ENCODE results near the gene VSIG8. TPM values are rescaled to one million over a fixed set of nuclear protein-coding genes. Genes with fewer than 3 reads are reported as not detected.

VSIG8 gene
- total RNA-seq, 2 experiments from 2014 or later: 0.11 TPM; not detected in 1

DNA sequence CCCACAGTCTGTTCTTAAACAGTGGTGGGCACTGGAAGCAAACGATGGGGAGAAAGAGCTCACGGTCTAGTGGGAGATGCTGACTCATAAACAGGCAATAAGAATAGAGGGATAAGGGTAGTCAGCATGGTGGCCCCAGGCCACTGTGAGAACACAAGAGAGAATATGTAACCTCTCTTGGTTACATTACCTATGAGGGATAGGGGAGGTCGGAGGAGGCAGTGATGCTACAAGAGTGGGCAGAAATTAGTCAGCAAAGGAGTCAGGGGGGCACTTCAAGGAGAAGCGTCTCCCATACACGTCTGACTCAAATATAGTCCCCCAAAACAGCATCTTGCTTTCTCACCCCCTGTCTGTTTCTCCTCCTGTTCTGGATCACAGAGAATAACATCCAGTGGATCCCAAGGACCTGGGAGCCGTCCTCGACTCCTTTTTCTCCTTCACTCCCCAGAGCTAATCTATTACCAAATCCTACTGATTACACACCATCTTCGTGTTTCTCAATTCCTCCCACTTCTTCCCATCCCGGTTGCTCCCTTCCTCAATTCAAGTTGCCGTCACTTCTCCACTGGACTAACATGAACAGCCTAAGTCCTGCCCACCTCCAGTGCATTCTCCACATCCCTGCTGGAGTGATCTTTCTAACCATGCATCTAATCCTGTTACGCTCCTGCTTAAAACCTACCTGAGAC is 33.7 kb downstream of the VSIG8 start:
- Mint-ChIP-seq H3K27me3 (no peaks in the 10 kb centered on the region), H3K9me3 (ENCODE audit: low read depth) (peaks cover 2% of the 10 kb centered on the region), H3K36me3 (ENCODE audit: low read depth) (no peaks in the 10 kb centered on the region), H3K4me3 (no peak overlapping the region), H3K4me1 (peaks cover 39% of the 10 kb centered on the region), H3K27ac (no peak overlapping the region)
- intact Hi-C loops (cut with DNase I, micrococcal nuclease): loop anchor here in 1 of 2 experiments (5.0 kb wide), 1 partner anchor 46 kb away; the partner anchor contains the start of gene DUSP23
- ChIA-PET POLR2A (no interaction called here), CTCF (interaction anchor here (1.7 kb wide), 1 partner anchor 30 kb away, joined by 5 read pairs; no protein-coding TSS in a partner anchor)
- ATAC-seq (no peak), DNase-seq (no peak)

DNA sequence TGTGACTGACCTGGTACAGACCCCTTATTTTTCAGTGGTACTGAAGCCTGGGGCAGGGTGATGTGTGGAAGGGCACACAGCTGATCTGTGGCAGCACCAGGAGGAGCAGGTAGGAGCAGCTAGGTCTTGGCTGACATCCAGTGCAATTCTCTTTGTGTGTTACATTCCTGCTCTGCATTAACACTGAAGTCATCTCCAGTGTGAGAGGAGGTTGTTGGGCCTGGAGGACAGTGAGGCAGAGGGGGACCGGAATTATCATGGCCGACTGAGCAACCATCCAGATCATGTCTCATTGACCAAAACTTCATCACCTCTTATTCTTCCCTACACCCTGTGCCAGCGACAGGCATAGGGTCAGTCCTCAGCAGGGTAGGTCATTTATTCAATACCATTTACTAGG is 34.3 kb downstream of the VSIG8 start:
- Mint-ChIP-seq H3K36me3 (ENCODE audit: low read depth) (no peaks in the 10 kb centered on the region), H3K4me3 (no peak overlapping the region), H3K9me3 (ENCODE audit: low read depth) (peaks cover 2% of the 10 kb centered on the region), H3K4me1 (peaks cover 39% of the 10 kb centered on the region), H3K27ac (no peak overlapping the region), H3K27me3 (no peaks in the 10 kb centered on the region)
- intact Hi-C loops (cut with DNase I, micrococcal nuclease): loop anchor here in 1 of 2 experiments (5.0 kb wide), 1 partner anchor 46 kb away; the partner anchor contains the start of gene DUSP23
- ChIA-PET CTCF (interaction anchor here (1.9 kb wide), 1 partner anchor 29 kb away, joined by 12 read pairs; no protein-coding TSS in a partner anchor), POLR2A (no interaction called here)
- ATAC-seq: no peak
- no peak for DNase-seq

DNA sequence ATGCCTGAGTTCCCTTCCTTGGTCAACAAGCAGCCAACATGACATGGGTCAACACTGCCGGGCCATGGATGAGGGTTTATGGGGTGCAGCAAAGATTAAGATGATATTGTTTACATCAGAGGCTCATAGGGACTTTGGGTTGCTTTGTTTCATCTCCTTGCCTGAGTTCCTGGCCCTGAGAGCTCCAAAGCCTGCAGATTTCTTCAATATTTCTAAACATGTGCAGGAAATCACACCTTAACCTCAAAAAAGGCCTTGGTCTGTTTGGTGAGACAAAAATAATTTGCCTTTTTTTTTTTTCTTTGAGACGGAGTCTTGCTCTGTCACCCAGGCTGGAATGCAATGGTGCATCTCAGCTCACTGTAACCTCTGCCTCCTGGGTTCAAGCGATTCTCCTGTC is 34.9 kb downstream of the VSIG8 start:
- intact Hi-C loops (cut with DNase I, micrococcal nuclease): loop anchor here (2.0 to 5.0 kb wide), 2 partner anchors 45 to 47 kb away; partner anchors contain the start of gene DUSP23 (in 2 of the 2)
- H3K36me3 Mint-ChIP-seq (ENCODE audit: low read depth): no peaks in the 10 kb centered on the region
- DNase-seq (no peak), ATAC-seq (no peak)
- peaks cover 39% of the 10 kb centered on the region for H3K4me1 Mint-ChIP-seq
- H3K27ac Mint-ChIP-seq: peak overlapping the region; percentile 43
- H3K4me3 Mint-ChIP-seq: no peak overlapping the region
- CTCF ChIA-PET: interaction anchor here (0.6 to 1.9 kb wide), 5 partner anchors 12 to 63 kb away, joined by 3 to 12 read pairs (median 4); no protein-coding TSS in a partner anchor
- peaks cover 2% of the 10 kb centered on the region for H3K9me3 Mint-ChIP-seq (ENCODE audit: low read depth)
- no peaks in the 10 kb centered on the region for H3K27me3 Mint-ChIP-seq
- POLR2A ChIA-PET: no interaction called here

DNA sequence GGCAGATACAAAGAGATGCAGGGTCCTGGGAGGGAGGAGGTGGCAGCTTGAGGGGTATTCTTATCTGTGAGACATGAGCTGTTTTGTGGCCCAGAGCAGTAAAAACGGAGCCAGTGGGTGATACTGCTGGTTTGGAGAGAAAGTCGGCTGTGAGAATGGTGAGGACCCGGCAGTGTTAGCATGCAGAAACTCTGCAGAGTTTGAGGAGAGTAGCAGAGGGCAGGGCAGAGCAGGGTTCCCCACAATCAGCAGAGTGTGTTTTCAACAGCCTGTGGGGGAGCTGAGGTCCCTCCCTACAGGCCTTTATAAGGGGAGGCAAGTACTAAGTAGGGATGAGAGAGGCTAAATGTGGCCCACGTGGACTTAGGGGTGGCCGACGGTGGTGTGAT is 35.4 kb downstream of the VSIG8 start:
- H3K9me3 Mint-ChIP-seq (ENCODE audit: low read depth): peaks cover 2% of the 10 kb centered on the region
- no peaks in the 10 kb centered on the region for H3K27me3 Mint-ChIP-seq
- intact Hi-C loops (cut with DNase I, micrococcal nuclease): loop anchor here (2.0 to 5.0 kb wide), 2 partner anchors 45 to 46 kb away; partner anchors contain the start of gene DUSP23 (in 2 of the 2)
- DNase-seq: no peak
- no peak for ATAC-seq
- no peak overlapping the region for H3K4me3 Mint-ChIP-seq
- H3K27ac Mint-ChIP-seq: peak overlapping the region; percentile 75
- no peaks in the 10 kb centered on the region for H3K36me3 Mint-ChIP-seq (ENCODE audit: low read depth)
- ChIA-PET CTCF (interaction anchor here (0.6 to 1.9 kb wide), 6 partner anchors 13 to 181 kb away, joined by 3 to 12 read pairs (median 4); no protein-coding TSS in a partner anchor), POLR2A (interaction anchor here (0.7 kb wide), 1 partner anchor 47 kb away, joined by 3 read pairs; no protein-coding TSS in a partner anchor)
- peaks cover 39% of the 10 kb centered on the region for H3K4me1 Mint-ChIP-seq

DNA sequence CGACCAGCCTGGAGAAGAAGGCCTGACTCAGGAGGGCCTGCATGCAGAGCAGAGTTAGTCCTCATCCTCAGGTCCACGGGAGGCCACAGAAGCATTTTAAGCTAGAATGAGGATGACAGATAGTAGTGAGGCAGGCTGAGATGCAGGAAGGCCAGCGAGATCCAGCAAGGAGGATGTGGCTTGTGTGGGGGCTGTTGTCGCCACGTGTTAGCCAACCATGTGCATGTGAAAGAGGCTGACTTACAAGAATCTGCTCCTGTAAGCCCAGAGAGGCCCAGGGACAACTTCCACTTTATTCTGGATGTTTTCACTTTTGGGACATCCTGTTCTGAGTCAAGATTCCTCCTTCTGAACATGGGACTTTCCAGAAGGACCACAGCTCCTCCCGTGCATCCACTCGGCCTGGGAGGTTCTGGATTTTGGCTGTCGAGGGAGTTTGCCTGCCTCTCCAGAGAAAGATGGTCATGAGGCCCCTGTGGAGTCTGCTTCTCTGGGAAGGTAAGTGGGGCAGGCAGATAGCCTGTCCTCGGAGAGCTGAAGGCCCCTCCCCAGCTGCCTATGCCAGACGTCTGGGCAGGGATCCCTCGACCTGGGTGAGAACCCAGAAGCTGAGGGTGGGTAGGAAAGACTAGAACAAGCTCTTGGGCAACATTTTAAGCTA is 35.9 kb downstream of the VSIG8 start, which contains the start of gene SLAMF8:
TSS of gene SLAMF8 (plus strand) at position 433 of the 661 bp plus-strand sequence. CDS start at position 459, 26 bp downstream.
- intact Hi-C loops (cut with DNase I, micrococcal nuclease): loop anchor here (1.0 to 5.0 kb wide), 3 partner anchors 28 to 46 kb away; partner anchors contain the start of gene DUSP23 (in 2 of the 2)
- H3K36me3 Mint-ChIP-seq (ENCODE audit: low read depth): no peaks in the 10 kb centered on the region
- POLR2A ChIA-PET: interaction anchor here (0.7 kb wide), 1 partner anchor 47 kb away, joined by 3 read pairs; no protein-coding TSS in a partner anchor
- CTCF ChIA-PET: interaction anchor here (1.0 to 1.9 kb wide), 6 partner anchors 13 to 181 kb away, joined by 3 to 12 read pairs (median 4); no protein-coding TSS in a partner anchor
- no peaks in the 10 kb centered on the region for H3K27me3 Mint-ChIP-seq
- H3K4me1 Mint-ChIP-seq: peaks cover 39% of the 10 kb centered on the region
- DNase-seq (peak; percentile 79), ATAC-seq (peak; percentile 84)
- H3K27ac Mint-ChIP-seq: peak within 1 kb of the TSS; percentile 75
- H3K9me3 Mint-ChIP-seq (ENCODE audit: low read depth): peaks cover 2% of the 10 kb centered on the region
- H3K4me3 Mint-ChIP-seq: no peak within 1 kb of the TSS

DNA sequence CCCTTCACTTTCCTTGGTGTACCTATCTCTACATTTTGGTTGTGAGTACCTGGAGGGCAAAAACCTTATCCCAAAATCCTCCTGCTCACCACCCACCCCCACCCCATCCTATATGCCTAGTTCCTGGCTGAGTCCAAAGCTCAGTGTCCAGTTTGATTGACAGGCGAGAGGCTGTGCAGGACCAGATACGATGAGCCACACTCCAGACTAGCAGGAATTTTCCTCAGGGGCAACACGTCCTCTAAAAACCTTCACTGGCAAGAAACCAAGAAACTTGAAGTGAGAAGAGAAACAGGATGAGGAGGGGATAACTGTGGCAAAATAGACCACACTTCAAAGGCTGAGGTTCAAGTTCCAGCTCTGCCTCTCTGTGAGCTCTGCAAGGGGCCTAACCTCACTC is 36.9 kb downstream of the VSIG8 start:
- POLR2A ChIA-PET: no interaction called here
- peaks cover 2% of the 10 kb centered on the region for H3K9me3 Mint-ChIP-seq (ENCODE audit: low read depth)
- peaks cover 39% of the 10 kb centered on the region for H3K4me1 Mint-ChIP-seq
- H3K4me3 Mint-ChIP-seq: no peak overlapping the region
- H3K27me3 Mint-ChIP-seq: no peaks in the 10 kb centered on the region
- peak overlapping the region; percentile 75 for H3K27ac Mint-ChIP-seq
- DNase-seq (no peak), ATAC-seq (no peak)
- intact Hi-C loops (cut with DNase I, micrococcal nuclease): loop anchor here in 1 of 2 experiments (5.0 kb wide), 1 partner anchor 43 kb away; the partner anchor contains the start of gene DUSP23
- no peaks in the 10 kb centered on the region for H3K36me3 Mint-ChIP-seq (ENCODE audit: low read depth)
- CTCF ChIA-PET: interaction anchor here (0.6 to 1.4 kb wide), 3 partner anchors 26 to 1641 kb away, joined by 3 read pairs; no protein-coding TSS in a partner anchor

DNA sequence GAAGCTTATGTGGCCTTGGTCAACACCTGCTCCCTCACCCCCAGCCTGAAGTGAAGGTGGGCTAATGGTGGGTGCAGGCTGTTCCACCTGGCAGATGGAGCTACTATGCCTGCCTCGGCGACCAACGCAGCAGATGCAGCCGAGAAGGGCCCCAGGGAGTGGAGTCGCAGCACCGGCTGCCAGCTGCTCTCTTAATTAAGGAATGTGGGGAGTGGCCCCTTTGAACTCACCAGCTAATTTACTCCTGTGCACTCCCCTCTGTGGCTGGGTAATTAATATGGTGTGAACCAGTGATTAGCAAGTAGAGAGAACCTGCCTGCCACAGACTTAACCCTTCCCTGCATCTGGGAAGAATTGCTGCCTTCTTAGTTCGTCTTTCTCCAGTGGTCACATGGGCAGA is 39.1 kb downstream of the VSIG8 start:
- no peak for ATAC-seq
- intact Hi-C loops (cut with DNase I, micrococcal nuclease): no loop called here
- POLR2A ChIA-PET: interaction anchor here (0.7 kb wide), 1 partner anchor 8 kb away, joined by 3 read pairs; no protein-coding TSS in a partner anchor

DNA sequence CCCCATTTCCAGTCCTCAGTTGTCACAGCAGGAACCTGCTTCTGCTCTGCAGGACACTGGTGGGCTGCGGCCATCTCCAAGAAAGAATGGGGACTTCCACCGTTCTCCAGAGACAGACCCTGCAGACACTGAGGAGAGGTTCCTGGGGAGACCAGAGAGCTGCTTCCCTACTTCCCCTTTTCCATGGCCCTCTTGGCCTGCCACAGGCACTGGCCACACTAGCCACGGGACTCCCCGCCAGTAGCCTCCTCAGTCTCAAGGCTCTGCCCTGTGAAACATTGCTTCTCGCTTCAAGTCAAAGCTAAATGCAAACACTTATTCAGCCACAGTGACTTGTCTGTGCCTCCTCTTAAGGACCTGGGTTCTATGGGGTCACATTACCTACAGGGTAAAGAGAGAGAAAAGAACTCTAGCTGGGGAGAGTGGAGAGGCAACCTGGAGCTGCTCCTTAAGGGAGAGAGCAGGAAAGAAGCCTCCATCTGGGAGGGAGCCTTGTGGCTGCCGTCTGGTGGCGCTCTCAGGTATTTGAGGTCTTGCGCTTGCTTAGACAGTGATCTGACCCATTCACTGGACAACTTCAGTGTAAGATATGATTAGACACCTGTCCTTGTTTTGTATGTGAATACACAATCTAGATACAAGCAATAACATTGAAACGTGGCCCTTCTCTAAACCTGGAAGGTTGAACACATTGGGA is 41.1 kb downstream of the VSIG8 start:
- ChIA-PET POLR2A (no interaction called here), CTCF (interaction anchor here (0.8 to 1.6 kb wide), 11 partner anchors 8 to 186 kb away, joined by 3 to 8 read pairs (median 4); no protein-coding TSS in a partner anchor)
- Mint-ChIP-seq H3K4me1 (peaks cover 17% of the 10 kb centered on the region), H3K27me3 (no peaks in the 10 kb centered on the region), H3K9me3 (ENCODE audit: low read depth) (peaks cover 2% of the 10 kb centered on the region), H3K36me3 (ENCODE audit: low read depth) (no peaks in the 10 kb centered on the region), H3K27ac (no peak overlapping the region), H3K4me3 (no peak overlapping the region)
- DNase-seq: peak; percentile 56
- intact Hi-C loops (cut with DNase I, micrococcal nuclease): no loop called here
- no peak for ATAC-seq

More for the DNA sequence above, 39.1 kb downstream of the VSIG8 start:
- Mint-ChIP-seq H3K4me3 (no peak overlapping the region), H3K27me3 (no peaks in the 10 kb centered on the region), H3K9me3 (ENCODE audit: low read depth) (peaks cover 2% of the 10 kb centered on the region), H3K4me1 (peaks cover 36% of the 10 kb centered on the region), H3K27ac (no peak overlapping the region), H3K36me3 (ENCODE audit: low read depth) (no peaks in the 10 kb centered on the region)
- CTCF ChIA-PET: interaction anchor here (0.7 to 1.5 kb wide), 3 partner anchors 24 to 66 kb away, joined by 3 to 5 read pairs (median 3); no protein-coding TSS in a partner anchor
- DNase-seq: no peak

DNA sequence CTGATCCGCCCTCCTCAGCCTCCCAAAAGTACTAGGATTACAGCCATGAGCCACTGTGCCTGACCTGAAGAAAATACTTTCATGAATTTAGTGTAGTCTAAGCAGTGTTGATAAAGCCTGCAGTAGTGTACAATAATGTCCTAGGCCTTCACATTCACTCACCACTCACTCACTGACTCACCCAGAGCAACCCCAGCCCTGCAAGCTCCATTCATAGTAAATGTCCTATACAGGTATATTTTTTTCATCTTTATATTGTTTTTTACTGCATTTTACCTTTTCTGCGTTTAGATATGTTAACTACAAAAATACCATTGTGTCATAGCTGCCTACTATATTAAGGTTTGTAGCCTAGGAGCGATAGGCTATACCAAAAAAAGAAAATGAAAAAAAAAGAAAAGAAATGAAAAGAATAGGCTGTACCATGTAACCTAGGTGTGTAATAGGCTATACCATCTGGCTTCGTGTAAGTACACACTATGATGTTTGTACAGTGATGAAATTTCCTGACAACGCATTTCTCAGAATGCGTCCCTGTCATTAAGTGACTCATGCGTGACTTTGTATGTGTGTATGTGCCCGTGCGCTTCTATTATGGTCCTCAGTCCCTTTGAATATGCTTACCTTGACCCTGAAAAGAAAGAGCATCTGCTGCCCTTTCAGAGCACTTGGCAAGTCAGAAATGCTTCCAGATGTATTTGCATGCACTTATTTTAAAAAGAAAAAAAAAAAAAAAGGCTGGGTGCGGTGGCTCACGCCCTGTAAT is 45.0 kb downstream of the VSIG8 start:
- no peaks in the 10 kb centered on the region for H3K36me3 Mint-ChIP-seq (ENCODE audit: low read depth)
- no peak overlapping the region for H3K27ac Mint-ChIP-seq
- DNase-seq (no peak), ATAC-seq (peak; percentile 51)
- POLR2A ChIA-PET: interaction anchor here (0.6 to 0.7 kb wide), 2 partner anchors 10 to 474 kb away, joined by 3 to 5 read pairs; no protein-coding TSS in a partner anchor
- CTCF ChIA-PET: interaction anchor here (0.8 to 1.9 kb wide), 3 partner anchors 22 to 73 kb away, joined by 3 to 5 read pairs (median 4); no protein-coding TSS in a partner anchor
- H3K9me3 Mint-ChIP-seq (ENCODE audit: low read depth): no peaks in the 10 kb centered on the region
- no peak overlapping the region for H3K4me3 Mint-ChIP-seq
- H3K4me1 Mint-ChIP-seq: peaks cover 5% of the 10 kb centered on the region
- H3K27me3 Mint-ChIP-seq: no peaks in the 10 kb centered on the region
- intact Hi-C loops (cut with DNase I, micrococcal nuclease): no loop called here

DNA sequence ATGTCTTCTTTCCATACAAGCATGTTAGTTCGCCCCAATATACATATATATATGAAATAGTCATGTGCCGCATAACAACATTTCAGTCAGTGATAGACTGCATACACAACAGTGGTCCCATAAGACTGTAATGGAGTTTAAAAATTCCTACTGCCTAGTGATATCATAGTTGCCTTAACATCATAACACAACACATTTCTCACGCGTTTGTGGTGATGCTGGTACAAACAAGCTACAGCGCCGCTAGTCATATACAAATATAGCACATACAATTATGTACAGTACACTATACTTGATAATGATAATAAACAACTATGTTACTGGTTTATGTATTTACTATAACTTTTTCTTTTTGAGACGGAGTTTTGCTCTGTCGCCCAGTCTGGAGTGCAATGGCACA is 46.5 kb downstream of the VSIG8 start:
- Mint-ChIP-seq H3K27ac (no peak overlapping the region), H3K4me1 (peaks cover 5% of the 10 kb centered on the region), H3K4me3 (no peak overlapping the region), H3K36me3 (ENCODE audit: low read depth) (no peaks in the 10 kb centered on the region), H3K9me3 (ENCODE audit: low read depth) (no peaks in the 10 kb centered on the region), H3K27me3 (no peaks in the 10 kb centered on the region)
- POLR2A ChIA-PET: no interaction called here
- CTCF ChIA-PET: interaction anchor here (1.9 kb wide), 1 partner anchor 75 kb away, joined by 5 read pairs; no protein-coding TSS in a partner anchor
- intact Hi-C loops (cut with DNase I, micrococcal nuclease): no loop called here
- ATAC-seq (no peak), DNase-seq (no peak)
